ENCODE results near the gene IFITM2.
"Not testable (repeated sequence)": the region's sequence is repeated elsewhere in the genome, so short reads cannot be mapped to it uniquely, and the experiment has no call there.

Gene IFITM2

GRCh38 chr11:307766-308708 lies at the start of gene IFITM2:
IFITM2 (plus strand) TSS chr11:307816; CDS start chr11:308193, 377 bp downstream.
- peak in 1 of 2 donors; percentile 45 for DNase-seq (ENCODE audit: extremely low read depth in 1 of 2, low read depth in 1 of 2)

DNA sequence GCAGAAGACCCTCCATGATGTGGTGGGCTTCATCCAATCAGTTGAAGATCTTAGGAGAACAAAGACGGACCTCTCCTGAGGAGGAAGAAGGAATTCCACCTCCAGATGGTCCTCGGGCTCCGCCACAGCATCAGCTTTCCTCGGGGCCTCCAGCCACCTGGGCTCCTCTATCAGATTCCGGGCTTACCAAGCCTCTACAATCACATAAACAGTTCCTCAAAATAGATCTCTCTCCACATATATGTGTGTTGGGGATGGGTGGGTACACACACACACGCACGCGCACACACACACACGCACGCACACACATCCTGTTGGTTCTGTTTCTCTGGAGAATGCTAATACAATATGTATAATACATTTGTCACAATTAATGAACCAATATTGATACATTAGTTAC lies 48.2 kb upstream of the IFITM2 start:
- DNase-seq (ENCODE audit: extremely low read depth in 1 of 2, low read depth in 1 of 2) = no peak

GRCh38 chr11:261624-262023 lies 46.0 kb upstream of the IFITM2 start:
- DNase-seq (ENCODE audit: extremely low read depth in 1 of 2, low read depth in 1 of 2) = no peak

DNA sequence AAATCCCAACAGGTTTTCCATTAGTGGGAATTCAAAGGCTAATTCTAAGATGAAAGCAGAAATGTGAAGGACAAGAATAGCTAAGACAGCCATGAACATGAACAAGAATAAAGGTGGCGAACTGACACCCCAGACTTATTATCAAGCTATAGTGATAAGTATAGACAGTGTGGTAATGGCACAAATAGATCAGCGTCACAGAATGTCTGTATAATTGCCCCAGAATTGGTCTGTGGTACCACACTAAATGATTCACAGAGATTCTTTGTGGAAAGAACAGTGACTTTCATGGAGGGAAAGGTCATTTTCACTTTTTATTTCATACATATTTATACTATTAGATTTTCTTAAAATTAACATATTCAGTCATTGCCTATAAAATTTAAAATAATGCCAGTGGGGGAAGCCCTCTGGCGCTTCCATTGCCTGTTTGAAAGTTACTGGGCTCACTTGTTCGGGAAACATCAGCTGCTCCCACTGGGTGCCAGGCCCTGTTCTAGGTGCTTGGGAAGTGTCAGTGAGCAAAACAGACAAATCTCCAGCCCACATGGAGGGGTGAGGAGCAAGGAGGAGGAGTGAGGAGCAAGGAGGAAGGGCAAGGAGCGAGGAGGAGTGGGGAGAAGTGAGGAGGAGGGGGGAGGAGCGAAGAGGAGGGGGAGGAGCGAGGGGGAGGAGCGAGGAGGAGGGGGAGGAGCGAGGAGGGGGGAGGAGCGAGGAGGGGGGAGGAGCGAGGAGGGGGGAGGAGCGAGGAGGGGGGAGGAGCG lies 40.8 kb upstream of the IFITM2 start:
- no peak for DNase-seq (ENCODE audit: extremely low read depth in 1 of 2, low read depth in 1 of 2)

DNA sequence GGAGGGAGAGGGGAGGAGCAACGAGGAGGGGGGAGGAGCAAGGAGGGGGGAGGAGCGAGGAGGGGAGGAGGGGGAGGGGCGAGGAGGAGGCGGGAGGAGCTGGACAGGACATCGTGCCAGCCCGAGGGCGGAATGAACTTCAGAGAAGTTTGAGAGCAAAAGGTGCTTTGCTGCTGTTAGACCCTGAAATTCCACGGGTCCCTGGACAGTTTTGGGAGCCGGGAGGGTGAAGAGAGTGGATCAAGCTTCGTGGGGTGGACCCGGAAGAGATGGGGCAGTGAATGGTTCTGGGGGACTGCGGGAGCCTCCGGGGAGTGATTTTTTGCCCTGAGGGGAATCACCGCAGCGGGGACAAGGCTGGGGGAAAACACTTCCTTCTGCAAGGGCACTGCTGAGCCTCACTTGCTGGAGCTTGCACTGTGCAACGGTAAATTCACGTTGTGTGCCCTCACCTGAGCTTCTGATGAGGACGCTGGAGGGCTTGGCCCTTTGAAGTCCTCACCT lies 40.1 kb upstream of the IFITM2 start:
- no peak for DNase-seq (ENCODE audit: extremely low read depth in 1 of 2, low read depth in 1 of 2)

DNA sequence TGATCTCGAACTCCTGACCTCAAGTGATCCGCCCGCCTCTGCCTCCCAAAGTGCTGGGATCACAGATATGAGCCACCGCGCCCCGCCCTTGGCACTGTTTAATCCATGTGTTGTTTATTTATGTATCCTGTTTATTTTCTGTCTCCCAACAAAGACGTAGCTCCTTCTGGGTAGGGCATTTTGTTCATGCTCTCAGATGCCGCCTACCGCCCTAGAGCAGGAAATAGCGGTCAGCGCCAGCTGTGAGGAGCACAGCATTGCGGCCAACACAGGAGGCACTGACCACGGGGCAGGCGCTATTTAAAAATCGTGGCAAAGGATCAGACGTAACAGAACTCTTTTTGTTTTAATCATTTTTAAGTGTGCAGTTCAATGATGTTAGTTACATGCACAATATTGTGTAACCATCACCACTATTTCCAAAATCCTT lies 38.9 kb upstream of the IFITM2 start:
- DNase-seq (ENCODE audit: extremely low read depth in 1 of 2, low read depth in 1 of 2) = not testable (repeated sequence)

- no peak for DNase-seq (ENCODE audit: extremely low read depth in 1 of 2, low read depth in 1 of 2)
Observed at GRCh38 chr11:269146-269890, 38.3 kb upstream of the IFITM2 start.

DNA sequence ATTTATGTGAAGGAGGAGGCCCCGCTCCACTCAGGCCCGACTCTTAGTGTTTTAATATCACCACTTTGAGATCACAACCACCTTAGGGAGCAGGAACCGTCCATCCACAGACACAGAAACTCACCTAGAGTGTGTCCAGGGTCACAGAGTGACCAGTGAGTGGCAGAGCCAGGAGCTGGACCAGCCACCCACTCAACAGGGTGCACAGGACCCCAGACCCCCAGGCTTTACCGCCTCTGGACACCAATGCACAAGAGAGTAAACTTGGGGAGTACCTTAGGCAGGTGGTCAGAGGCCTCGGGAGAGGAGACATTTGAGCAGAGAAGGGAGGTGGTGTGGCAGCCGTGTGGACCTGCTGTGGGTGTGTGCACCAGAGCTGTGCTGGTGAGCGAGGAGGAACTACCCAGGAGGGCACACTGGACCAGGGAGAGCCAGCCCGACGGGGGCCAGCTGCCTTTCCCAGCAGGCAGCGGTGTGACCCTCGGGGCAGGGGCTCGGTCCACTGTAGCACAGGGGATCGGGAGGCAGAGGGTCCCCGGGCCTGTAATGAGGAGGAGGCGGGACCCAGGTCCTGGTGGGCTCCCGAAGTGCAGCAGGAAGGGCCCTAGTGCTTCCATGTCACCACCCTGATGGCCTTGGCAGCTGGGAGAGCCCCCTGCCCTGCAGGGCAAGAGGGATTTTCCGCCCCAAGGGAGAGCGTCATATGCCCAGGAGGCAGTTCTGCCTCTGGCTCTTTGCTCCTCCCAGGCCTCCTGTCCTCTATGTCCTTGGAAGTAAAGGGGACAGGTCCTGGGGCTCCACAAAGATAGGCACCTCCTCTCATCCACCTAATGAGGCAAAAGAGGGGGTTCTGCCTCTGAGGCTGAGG lies 36.9 kb upstream of the IFITM2 start:
- DNase-seq (ENCODE audit: extremely low read depth in 1 of 2, low read depth in 1 of 2) = no peak

DNA sequence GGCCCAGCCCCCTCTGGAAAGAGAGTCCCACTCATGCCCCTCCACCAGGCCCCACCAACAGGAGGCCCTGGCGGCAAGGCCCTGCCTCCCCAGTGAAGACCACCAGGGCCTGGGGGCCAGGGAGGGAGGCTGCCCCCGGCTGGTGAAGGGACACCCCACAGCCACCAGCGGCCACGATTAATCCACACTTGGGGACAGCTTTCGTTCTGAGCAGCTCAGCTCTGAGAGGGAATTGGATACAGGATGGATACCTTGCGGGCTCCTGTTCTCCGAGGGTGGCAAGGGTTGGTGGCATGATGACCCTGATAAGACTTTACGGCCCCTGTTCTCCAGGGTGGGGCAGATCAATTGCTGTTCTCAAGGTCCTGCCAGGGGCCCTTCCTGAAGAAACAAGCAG lies 36.3 kb upstream of the IFITM2 start:
- no peak for DNase-seq (ENCODE audit: extremely low read depth in 1 of 2, low read depth in 1 of 2)

DNA sequence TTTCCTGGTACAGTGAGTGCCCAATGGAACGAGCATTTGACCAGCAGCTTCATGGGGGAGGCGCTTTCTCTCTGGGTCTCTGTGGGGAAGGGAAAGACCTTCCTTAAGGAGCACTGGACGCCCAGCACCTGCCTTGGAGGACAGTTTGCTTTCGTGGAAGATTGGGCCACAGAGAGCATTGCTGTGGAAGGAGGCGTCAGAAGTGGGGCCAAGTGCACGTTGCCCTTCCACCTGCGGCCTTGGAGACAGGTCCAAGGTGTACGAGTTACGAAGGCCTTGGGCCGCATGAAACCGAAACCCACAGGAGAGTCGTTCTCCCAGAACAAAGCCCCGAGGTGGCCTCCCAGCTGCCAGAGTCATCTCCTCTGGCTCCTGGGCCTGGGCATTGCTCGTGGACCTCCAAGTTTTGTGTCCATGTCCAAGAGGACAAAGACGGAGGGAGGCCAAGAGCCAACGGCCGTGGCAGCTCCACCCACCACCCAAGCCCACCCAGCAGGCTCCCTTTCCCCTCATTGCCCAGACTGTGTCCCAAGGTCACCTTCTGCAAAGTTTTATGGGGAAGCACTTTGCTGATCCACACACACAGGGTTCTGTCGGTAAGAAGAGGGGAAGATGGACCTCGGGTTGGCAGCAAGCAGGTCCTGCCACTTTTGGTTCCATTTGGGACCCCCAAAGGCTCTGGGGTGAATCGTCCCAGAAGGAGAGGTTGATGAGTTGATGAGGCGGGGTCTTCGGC lies 35.3 kb upstream of the IFITM2 start:
- DNase-seq (ENCODE audit: extremely low read depth in 1 of 2, low read depth in 1 of 2) = no peak

- no peak for DNase-seq (ENCODE audit: extremely low read depth in 1 of 2, low read depth in 1 of 2)
Observed at GRCh38 chr11:272931-273198, 34.8 kb upstream of the IFITM2 start.

DNA sequence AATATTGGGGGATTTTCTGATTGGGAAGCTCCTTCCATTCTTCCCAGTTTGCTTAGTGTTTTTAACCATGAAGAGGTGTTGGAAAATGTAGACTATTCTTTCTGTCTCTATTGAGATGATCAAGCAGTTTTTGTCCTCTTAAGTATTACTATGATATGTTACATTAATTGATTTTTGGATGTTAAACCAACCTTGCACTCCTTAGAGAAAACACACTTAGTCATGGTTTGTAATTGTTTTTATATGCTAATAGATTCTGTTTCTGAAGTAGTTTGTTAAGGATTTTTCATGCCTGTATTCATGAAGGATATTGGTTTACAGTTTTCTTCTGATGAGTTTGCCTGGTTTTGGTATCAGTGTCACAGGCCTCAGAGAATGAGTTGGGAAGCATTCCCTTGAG lies 31.4 kb upstream of the IFITM2 start:
- DNase-seq (ENCODE audit: extremely low read depth in 1 of 2, low read depth in 1 of 2) = no peak

DNA sequence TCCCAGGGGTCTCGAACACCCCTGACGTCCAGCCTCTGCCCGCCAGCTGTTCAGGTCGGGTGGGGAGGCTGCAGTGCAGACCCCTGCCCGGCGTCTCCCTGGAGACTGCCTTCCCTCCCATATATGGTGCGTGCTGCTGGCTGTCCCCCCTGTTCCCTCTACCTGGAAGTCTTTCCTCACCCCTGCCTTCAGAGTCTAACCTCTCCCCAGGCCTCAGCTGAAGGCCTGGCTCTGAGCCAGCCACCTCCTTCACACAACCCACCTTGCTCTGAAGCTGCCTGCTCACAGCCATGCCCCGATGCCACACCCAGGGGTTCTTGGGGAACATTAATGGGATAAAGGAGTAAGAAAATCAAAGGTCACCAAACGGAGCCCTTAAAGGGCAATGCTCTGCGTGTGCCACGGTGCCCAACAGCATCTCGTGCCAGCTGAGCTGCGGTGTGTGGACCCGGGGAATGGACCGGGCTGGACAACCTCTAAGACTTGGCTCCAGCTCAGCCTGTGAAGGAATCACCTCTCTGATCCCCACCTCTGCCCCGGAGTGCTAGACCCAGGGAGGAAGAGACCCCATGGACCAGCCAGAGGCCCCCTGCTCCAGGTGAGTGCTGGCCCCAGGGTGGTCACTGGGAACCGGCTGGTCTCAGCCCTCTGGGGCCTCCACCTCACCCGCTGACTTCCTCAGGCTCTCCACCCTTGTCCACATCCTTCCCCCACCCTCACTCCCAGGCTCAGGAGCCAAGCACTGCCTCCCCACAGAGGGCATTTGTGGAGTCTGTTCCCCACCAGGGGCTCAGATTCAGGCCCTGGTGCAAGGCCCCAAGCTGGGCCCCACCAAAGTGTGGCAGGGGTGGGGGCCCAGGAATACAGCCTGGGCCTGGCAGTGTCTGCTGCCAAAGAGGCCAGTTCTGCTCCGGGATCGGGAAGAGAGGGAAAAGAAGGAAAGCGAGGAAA lies 29.3 kb upstream of the IFITM2 start, which contains the start of gene NLRP6:
NLRP6 (plus strand) TSS at position 407 of the 951 bp plus-strand sequence; CDS start at position 570, 163 bp downstream.
- no peak for DNase-seq (ENCODE audit: extremely low read depth in 1 of 2, low read depth in 1 of 2)

GRCh38 chr11:279040-279965 lies 28.3 kb upstream of the IFITM2 start:
- no peak for DNase-seq (ENCODE audit: extremely low read depth in 1 of 2, low read depth in 1 of 2)

DNA sequence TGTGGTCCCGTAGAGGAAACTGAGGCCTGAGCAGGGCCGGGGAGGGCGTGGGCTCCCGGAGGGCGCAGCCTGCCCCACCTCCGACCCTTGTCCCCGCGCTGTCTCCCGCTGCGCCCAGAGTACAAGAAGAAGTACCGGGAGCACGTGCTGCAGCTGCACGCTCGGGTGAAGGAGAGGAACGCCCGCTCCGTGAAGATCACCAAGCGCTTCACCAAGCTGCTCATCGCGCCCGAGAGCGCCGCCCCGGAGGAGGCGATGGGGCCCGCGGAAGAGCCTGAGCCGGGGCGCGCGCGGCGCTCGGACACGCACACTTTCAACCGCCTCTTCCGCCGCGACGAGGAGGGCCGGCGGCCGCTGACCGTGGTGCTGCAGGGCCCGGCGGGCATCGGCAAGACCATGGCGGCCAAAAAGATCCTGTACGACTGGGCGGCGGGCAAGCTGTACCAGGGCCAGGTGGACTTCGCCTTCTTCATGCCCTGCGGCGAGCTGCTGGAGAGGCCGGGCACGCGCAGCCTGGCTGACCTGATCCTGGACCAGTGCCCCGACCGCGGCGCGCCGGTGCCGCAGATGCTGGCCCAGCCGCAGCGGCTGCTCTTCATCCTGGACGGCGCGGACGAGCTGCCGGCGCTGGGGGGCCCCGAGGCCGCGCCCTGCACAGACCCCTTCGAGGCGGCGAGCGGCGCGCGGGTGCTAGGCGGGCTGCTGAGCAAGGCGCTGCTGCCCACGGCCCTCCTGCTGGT lies 27.5 kb upstream of the IFITM2 start:
- no peak for DNase-seq (ENCODE audit: extremely low read depth in 1 of 2, low read depth in 1 of 2)

DNA sequence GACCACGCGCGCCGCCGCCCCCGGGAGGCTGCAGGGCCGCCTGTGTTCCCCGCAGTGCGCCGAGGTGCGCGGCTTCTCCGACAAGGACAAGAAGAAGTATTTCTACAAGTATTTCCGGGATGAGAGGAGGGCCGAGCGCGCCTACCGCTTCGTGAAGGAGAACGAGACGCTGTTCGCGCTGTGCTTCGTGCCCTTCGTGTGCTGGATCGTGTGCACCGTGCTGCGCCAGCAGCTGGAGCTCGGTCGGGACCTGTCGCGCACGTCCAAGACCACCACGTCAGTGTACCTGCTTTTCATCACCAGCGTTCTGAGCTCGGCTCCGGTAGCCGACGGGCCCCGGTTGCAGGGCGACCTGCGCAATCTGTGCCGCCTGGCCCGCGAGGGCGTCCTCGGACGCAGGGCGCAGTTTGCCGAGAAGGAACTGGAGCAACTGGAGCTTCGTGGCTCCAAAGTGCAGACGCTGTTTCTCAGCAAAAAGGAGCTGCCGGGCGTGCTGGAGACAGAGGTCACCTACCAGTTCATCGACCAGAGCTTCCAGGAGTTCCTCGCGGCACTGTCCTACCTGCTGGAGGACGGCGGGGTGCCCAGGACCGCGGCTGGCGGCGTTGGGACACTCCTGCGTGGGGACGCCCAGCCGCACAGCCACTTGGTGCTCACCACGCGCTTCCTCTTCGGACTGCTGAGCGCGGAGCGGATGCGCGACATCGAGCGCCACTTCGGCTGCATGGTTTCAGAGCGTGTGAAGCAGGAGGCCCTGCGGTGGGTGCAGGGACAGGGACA lies 26.7 kb upstream of the IFITM2 start:
- no peak for DNase-seq (ENCODE audit: extremely low read depth in 1 of 2, low read depth in 1 of 2)

Data from stimulated activated CD8-positive, alpha-beta memory T cell treated with anti-CD3 and anti-CD28 coated beads, Interleukin-7, amount 100 ng/mL, for 48 hours (primary cell).